ENCODE results near the gene GPR160. TPM values are rescaled to one million over a fixed set of nuclear protein-coding genes. Genes with fewer than 3 reads are reported as not detected.
"Not testable (repeated sequence)": the region's sequence is repeated elsewhere in the genome, so short reads cannot be mapped to it uniquely, and the experiment has no call there.

GPR160 gene
- total RNA-seq, 2 donors from 2014 or later = 7.2 to 13.2 TPM

DNA sequence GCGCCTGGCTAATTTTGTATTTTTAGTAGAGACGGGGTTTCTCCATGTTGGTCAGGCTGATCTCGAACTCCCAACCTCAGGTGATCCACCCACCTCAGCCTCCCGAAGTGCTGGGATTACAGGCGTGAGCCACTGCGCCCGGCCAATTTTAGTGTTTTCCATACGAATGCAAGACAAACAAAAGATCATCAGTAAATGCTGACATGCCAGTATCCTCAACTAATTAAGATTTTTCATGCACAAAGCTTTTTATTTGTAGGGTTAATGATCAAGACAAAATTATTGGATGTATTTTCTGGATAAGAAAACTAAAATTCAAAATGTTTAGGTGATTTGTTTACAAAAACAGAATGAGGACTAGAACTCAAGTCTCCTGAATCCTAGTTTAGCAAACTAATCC is 76.4 kb downstream of the GPR160 start:
- peaks cover 17 to 27% of the 10 kb centered on the region in 2 donors for H3K36me3 Mint-ChIP-seq
- H3K27ac Mint-ChIP-seq; H3K9me3 Mint-ChIP-seq; ATAC-seq; DNase-seq (ENCODE audit: low spot score in 2 of 2): not testable (repeated sequence)

GRCh38 chr3:170117134-170117533 is 79.3 kb downstream of the GPR160 start:
- Mint-ChIP-seq H3K27ac (no peak overlapping the region), H3K36me3 (peaks cover 5 to 7% of the 10 kb centered on the region in 2 donors), H3K9me3 (no peaks in the 10 kb centered on the region)
- DNase-seq (ENCODE audit: low spot score in 2 of 2) (no peak), ATAC-seq (no peak)

DNA sequence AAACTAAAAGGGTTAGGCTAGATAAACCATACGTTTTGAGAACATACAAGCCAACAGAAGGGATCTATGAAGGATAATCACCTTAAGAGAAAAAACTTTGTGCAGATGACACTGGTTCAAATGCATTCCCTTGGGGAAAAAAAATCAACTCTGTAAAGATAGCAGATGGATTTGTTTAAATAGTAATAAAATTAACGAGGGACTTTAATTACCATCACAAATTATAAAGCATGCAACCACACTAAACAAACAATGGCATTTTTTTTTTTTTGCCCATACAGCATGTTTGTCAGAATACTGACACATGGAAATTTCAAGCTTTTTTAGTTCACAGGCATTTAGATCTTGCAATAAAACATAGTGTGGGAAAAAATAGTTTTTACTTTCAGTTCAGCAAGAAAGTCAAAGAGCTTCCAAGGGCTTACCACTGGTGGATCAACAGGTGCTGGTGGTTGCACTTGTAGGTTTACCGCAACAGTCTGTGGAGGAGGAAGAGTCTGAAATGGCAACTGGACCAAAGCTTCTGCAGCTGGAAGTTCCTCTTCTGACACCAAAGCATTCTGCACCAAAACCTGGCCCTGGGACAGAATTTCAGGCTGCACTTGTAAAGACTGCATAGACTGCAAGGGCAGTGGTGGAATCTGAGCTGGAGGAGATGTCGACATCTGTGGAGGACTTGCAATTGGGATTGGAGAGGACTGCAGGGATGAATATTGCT is 90.6 kb downstream of the GPR160 start:
- DNase-seq (ENCODE audit: low spot score in 2 of 2) = no peak
- H3K27ac Mint-ChIP-seq = peak overlapping the region; percentile 36 to 93
- peaks cover under 1% of the 10 kb centered on the region in 2 donors for H3K9me3 Mint-ChIP-seq
- peaks cover 13 to 22% of the 10 kb centered on the region in 2 donors for H3K36me3 Mint-ChIP-seq
- ATAC-seq = peak; percentile 20 to 47

GRCh38 chr3:170128977-170129431 is 91.2 kb downstream of the GPR160 start:
- DNase-seq (ENCODE audit: low spot score in 2 of 2) = no peak
- peak; percentile 85 to 91 for ATAC-seq
- Mint-ChIP-seq H3K36me3 (peaks cover 17 to 28% of the 10 kb centered on the region in 2 donors), H3K9me3 (peaks cover 4 to 5% of the 10 kb centered on the region in 2 donors), H3K27ac (peak overlapping the region; percentile 36 to 93)

DNA sequence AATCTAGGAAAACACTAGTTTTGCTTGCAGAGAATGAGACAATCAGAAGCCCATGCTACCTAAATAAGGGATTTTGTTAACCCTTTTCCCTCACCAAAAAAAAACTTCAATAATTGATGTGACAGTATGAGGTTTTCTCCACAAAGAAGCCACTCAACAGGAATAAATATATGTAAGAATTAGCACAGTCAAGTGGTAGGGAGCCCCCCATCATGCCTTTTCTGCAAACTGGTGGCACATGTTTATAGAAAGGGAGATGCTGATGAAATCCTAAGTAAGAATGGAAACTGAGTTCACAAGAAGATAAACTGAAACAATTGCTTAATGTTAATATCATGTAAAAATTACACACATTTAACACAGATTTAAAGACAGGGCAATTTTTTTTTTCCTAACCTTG is 92.7 kb downstream of the GPR160 start:
- Mint-ChIP-seq H3K36me3 (peaks cover 26 to 40% of the 10 kb centered on the region in 2 donors), H3K27ac (no peak overlapping the region), H3K9me3 (peaks cover 4 to 5% of the 10 kb centered on the region in 2 donors)
- no peak for ATAC-seq
- no peak for DNase-seq (ENCODE audit: low spot score in 2 of 2)

GRCh38 chr3:170132335-170132734 is 94.5 kb downstream of the GPR160 start:
- peaks cover 32 to 54% of the 10 kb centered on the region in 2 donors for H3K36me3 Mint-ChIP-seq
- peak; percentile 47 to 87 for ATAC-seq
- peaks cover 4 to 5% of the 10 kb centered on the region in 2 donors for H3K9me3 Mint-ChIP-seq
- H3K27ac Mint-ChIP-seq = peak overlapping the region in 1 of 2 donors; percentile 72
- DNase-seq (ENCODE audit: low spot score in 2 of 2) = no peak

Other genes with a start within 250 kb of the GPR160 start
- under 1 TPM; 0.21 to 0.32 TPM for gene LRRIQ4, start 225.1 kb upstream of the GPR160 start, total RNA-seq
- 1 to 10 TPM; 2.1 to 3.2 TPM for gene LRRC34, start 225.1 kb upstream of the GPR160 start, total RNA-seq
- not detected for gene LRRC31, start 168.1 kb upstream of the GPR160 start, total RNA-seq
- gene SAMD7, start 126.4 kb upstream of the GPR160 start, total RNA-seq = not detected
- 10 to 100 TPM; 52.1 to 81.9 TPM for gene SEC62, start 71.2 kb upstream of the GPR160 start, total RNA-seq
- 10 to 100 TPM; 62.0 to 85.5 TPM for gene PHC3, start 143.7 kb downstream of the GPR160 start, total RNA-seq
- 10 to 100 TPM; 24.5 to 34.0 TPM for gene PRKCI, start 184.4 kb downstream of the GPR160 start, total RNA-seq

All from activated naive CD4-positive, alpha-beta T cell treated with anti-CD3 and anti-CD28 coated beads, Interleukin-2, amount 50 U/mL, for 72 hours (primary cell).